Vagina (tissue), 2 donors: ENCODE measurements around the gene ACAP1.

ENCODE experiments used
- CTCF ChIP-seq, 3 experiments: fragments of 450-650 bp in 2 of 3; fragments of 200-600 bp in 1 of 3; sonication (generic) in 1 of 3; IDR thresholded peaks; one replicate each; pipeline ENCODE4 v1.5.1; 2017 to 2019; ENCODE audit warnings: antibody characterized with exemption in 3 of 3, mild to moderate bottlenecking in 2 of 3, moderate library complexity in 2 of 3
- POLR2A ChIP-seq, 2 donors: fragments of 450-650 bp; IDR thresholded peaks; one replicate each; pipeline ENCODE4 v1.6.1; 2017; ENCODE audit warnings: antibody characterized with exemption in 2 of 2, mild to moderate bottlenecking in 2 of 2, moderate library complexity in 2 of 2
- POLR2AphosphoS5 ChIP-seq, 2 donors: sonication (generic); formaldehyde crosslinking; IDR thresholded peaks; one replicate each; pipeline ENCODE4 v1.9.0; 2017; ENCODE audit warnings: antibody characterized with exemption in 2 of 2, mild to moderate bottlenecking in 2 of 2, low read depth in 1 of 2; ENCODE audit not compliant: insufficient read depth in 1 of 2

- TF ChIP-seq CTCF (IDR thresholded peaks at IDR 0.05) (no peak), POLR2A (IDR thresholded peaks at IDR 0.05) (no peak), POLR2AphosphoS5 (IDR thresholded peaks at IDR 0.05; ENCODE audit: insufficient read depth in 1 of 2, low read depth in 1 of 2) (no peak)
Observed at GRCh38 chr17:7336240-7337175, at the start of gene ACAP1.
